Measurements from ENCODE around the gene WHRN.

DNA sequence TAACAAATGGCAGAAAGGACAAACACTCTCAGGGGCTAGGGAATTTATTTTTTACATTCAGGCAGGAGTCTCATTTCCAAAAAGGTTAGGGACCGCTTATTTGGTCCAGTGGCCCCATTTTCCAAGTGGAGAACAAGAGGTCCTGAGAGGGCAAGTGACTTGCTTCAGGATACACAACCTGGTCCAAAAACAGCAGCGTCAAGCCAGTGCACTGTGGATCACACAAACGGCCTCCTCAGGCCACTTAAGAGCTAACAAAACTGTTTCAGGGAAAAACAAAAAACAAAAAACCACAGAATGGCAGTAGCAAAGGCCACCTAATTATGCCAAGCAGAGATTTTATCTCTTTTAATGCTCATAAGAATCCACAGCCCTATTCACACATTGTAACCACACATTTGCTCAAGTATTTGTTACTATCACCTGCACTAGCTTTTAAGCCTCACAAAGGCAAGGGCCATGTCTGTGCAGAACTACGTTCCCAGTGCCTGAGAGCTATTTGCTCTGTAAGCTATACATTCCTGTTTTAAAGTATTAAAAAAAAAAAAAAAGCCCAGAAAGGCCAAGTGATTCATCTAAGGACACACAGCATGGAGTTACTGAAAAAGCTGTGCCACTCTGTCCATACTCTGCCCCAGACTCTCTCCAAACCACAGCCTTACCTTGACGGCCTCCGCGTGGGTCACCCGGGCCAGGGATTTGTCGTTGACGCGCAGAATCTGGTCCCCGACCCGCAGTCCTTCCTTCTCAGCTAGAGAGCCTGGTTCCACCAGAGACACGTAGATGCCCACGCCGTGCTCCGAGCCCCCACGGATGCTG lies 1.5 kb downstream of the WHRN start:
- TF ChIP-seq EP300 (IDR thresholded peaks at IDR 0.05; ENCODE audit: low read depth), result no peak
- TF ChIP-seq, protein P1, sequence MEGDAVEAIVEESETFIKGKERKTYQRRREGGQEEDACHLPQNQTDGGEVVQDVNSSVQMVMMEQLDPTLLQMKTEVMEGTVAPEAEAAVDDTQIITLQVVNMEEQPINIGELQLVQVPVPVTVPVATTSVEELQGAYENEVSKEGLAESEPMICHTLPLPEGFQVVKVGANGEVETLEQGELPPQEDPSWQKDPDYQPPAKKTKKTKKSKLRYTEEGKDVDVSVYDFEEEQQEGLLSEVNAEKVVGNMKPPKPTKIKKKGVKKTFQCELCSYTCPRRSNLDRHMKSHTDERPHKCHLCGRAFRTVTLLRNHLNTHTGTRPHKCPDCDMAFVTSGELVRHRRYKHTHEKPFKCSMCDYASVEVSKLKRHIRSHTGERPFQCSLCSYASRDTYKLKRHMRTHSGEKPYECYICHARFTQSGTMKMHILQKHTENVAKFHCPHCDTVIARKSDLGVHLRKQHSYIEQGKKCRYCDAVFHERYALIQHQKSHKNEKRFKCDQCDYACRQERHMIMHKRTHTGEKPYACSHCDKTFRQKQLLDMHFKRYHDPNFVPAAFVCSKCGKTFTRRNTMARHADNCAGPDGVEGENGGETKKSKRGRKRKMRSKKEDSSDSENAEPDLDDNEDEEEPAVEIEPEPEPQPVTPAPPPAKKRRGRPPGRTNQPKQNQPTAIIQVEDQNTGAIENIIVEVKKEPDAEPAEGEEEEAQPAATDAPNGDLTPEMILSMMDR (IDR thresholded peaks at IDR 0.05), result no peak
- no peak for TF ChIP-seq POLR2AphosphoS5 (IDR thresholded peaks at IDR 0.05)

Data from transverse colon (tissue), 4 donors.